ENCODE measurements around the gene OR10K1. TPM values are rescaled to one million over a fixed set of nuclear protein-coding genes. Genes with fewer than 3 reads are reported as not detected.
"Not testable (repeated sequence)": the region's sequence is repeated elsewhere in the genome, so short reads cannot be mapped to it uniquely, and the experiment has no call there.

Gene OR10K1
- total RNA-seq (2014; rRNA removed; shearing (Covaris generic)), result not detected in 2 replicates

GRCh38 chr1:158461534-158461933, at the start of gene OR10K1:
OR10K1 (plus strand) TSS chr1:158461834; CDS start chr1:158465562, 3,728 bp downstream.
- DNase-seq (ENCODE audit: low read depth), result no peak

GRCh38 chr1:158414651-158415345, 46.8 kb upstream of the OR10K1 start:
- DNase-seq (ENCODE audit: low read depth), result no peak

- no peak for DNase-seq (ENCODE audit: low read depth)
Observed at GRCh38 chr1:158417586-158417985, 44.0 kb upstream of the OR10K1 start.

GRCh38 chr1:158422212-158422611, 39.4 kb upstream of the OR10K1 start:
- no peak for DNase-seq (ENCODE audit: low read depth)

GRCh38 chr1:158425027-158425426, 36.6 kb upstream of the OR10K1 start:
- no peak for DNase-seq (ENCODE audit: low read depth)

GRCh38 chr1:158426137-158426536, 35.5 kb upstream of the OR10K1 start, which contains the start of gene OR10K2:
OR10K2 (minus strand) TSS chr1:158426237; CDS start chr1:158420866, 5,371 bp downstream.
- DNase-seq (ENCODE audit: low read depth), result no peak

- not testable (repeated sequence) for DNase-seq (ENCODE audit: low read depth)
Observed at GRCh38 chr1:158430163-158430562, 31.5 kb upstream of the OR10K1 start.

- no peak for DNase-seq (ENCODE audit: low read depth)
Observed at GRCh38 chr1:158434741-158435140, 26.9 kb upstream of the OR10K1 start.

GRCh38 chr1:158445376-158445775, 16.3 kb upstream of the OR10K1 start:
- DNase-seq (ENCODE audit: low read depth), result no peak

- DNase-seq (ENCODE audit: low read depth), result no peak
Observed at GRCh38 chr1:158454537-158454936, 7.1 kb upstream of the OR10K1 start.

GRCh38 chr1:158457246-158457645, 4.4 kb upstream of the OR10K1 start:
- no peak for DNase-seq (ENCODE audit: low read depth)

- no peak for DNase-seq (ENCODE audit: low read depth)
Observed at GRCh38 chr1:158458263-158458662, 3.4 kb upstream of the OR10K1 start.

GRCh38 chr1:158471920-158472319, 10.3 kb downstream of the OR10K1 start, which contains the start of gene OR10R2:
OR10R2 (plus strand) TSS chr1:158472220; CDS start chr1:158472326, 106 bp downstream.
- DNase-seq (ENCODE audit: low read depth), result no peak

GRCh38 chr1:158485455-158485854, 23.8 kb downstream of the OR10K1 start:
- DNase-seq (ENCODE audit: low read depth), result no peak

- DNase-seq (ENCODE audit: low read depth), result no peak
Observed at GRCh38 chr1:158491316-158491715, 29.7 kb downstream of the OR10K1 start.

- DNase-seq (ENCODE audit: low read depth), result no peak
Observed at GRCh38 chr1:158493054-158493453, 31.4 kb downstream of the OR10K1 start.

- no peak for DNase-seq (ENCODE audit: low read depth)
Observed at GRCh38 chr1:158494796-158495195, 33.2 kb downstream of the OR10K1 start.

GRCh38 chr1:158496374-158496773, 34.7 kb downstream of the OR10K1 start:
- peak; percentile 5 for DNase-seq (ENCODE audit: low read depth)

GRCh38 chr1:158506369-158506987, 44.8 kb downstream of the OR10K1 start:
- peak; percentile 15 for DNase-seq (ENCODE audit: low read depth)

GRCh38 chr1:158507511-158507910, 45.9 kb downstream of the OR10K1 start:
- no peak for DNase-seq (ENCODE audit: low read depth)

GRCh38 chr1:158509471-158510156, 48.0 kb downstream of the OR10K1 start:
- DNase-seq (ENCODE audit: low read depth), result peak; percentile 2

- no peak for DNase-seq (ENCODE audit: low read depth)
Observed at GRCh38 chr1:158516966-158517365, 55.3 kb downstream of the OR10K1 start.
